ENCODE data around the gene DPCD.
"Not testable (repeated sequence)": the region's sequence is repeated elsewhere in the genome, so short reads cannot be mapped to it uniquely, and the experiment has no call there.

Gene DPCD

GRCh38 chr10:101588879-101589278 is 758 bp downstream of the DPCD start:
- no peak for DNase-seq

GRCh38 chr10:101593331-101593730 is 5.2 kb downstream of the DPCD start:
- not testable (repeated sequence) for DNase-seq

GRCh38 chr10:101595591-101596433 is 7.7 kb downstream of the DPCD start:
- DNase-seq, result no peak

DNA sequence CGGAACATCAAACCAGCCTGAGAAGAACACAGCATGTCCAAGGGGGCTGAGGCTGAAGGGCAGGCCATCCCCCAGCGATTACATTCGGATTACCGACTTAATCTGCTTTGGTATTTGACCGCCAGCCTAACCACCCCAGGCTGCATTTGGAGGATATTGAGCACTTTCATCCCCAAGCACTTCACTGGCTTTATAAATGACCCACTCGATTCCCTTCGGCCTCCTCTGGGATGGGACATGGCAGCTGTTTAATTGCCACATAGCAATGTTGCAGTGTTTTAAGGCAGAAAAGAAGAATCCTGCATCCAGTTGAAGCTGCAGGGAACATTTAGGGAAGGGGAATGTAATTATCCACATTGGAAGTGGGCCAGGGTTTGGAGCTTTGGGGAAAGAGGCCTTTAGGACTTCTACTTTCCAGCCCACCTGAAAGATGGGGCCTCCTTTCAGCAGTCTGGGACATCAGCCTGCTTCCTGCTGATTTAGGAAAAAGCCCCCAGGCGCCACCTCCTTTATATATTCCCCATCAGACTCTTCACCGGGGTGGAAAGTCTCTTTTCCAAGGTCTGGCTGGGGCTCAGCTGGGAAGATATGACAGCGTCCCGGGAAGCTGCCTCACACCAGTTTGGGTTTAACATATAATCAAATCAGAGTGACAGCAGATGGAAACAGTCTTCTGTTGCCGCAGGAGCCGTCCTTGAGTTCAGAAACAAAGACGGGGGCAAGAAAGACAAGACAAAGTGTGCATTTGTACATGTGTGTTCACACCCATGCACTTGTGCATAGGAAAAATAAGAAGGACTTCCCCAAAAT is 9.2 kb downstream of the DPCD start:
- no peak for DNase-seq

GRCh38 chr10:101601541-101601940 is 13.4 kb downstream of the DPCD start:
- DNase-seq, result no peak

DNA sequence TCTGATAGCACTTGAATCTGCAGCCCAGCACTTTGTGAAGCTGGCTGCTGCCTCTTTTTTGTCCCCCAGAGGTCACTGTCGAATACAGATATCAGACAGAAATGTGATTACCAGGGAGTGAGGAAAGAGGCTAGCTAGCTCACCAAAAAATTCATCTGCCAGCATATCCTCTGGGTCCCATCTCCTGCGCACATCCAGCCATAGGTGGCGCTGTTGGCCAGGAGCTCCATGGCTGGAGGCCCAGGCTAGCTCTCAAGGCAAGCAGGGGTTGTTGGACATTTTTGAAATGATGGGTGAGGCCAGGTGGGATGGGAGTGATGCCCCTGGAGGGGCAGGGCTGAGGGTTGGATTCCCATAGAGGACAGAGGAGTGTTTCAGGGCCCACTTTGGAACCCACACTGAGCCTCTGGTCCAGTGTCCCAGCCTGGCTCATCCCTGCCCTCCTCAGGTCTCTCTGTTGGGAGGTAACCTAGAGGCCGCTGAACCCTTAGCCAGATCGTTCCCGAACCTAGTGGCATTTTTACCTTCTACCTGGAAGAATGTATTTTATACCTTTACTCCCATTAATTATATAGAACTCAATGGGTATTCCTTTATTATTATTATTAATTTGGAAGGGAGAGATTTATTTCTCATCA is 14.8 kb downstream of the DPCD start:
- peak; percentile 45 for DNase-seq

DNA sequence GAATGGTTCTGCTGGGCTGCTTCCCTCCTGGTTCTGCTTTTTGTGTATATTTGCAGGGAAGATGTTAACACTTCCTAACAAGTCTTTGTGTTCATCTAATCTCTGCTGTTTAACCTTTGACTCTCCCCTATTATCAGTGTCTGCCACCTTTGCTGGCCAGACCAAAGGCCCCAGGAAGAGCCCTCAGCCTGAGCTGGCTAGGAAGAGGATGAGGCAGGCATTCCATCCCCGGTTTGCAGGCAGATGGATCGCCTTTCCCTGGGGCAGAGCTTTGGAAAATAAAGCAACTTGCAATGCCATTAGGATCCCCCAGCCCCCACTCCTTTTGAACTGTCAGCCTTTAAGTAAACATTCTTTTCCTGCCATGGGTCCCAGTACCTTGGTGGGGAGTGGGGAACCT is 19.0 kb downstream of the DPCD start:
- DNase-seq, result no peak

GRCh38 chr10:101609481-101609880 is 21.4 kb downstream of the DPCD start:
- DNase-seq, result no peak

DNA sequence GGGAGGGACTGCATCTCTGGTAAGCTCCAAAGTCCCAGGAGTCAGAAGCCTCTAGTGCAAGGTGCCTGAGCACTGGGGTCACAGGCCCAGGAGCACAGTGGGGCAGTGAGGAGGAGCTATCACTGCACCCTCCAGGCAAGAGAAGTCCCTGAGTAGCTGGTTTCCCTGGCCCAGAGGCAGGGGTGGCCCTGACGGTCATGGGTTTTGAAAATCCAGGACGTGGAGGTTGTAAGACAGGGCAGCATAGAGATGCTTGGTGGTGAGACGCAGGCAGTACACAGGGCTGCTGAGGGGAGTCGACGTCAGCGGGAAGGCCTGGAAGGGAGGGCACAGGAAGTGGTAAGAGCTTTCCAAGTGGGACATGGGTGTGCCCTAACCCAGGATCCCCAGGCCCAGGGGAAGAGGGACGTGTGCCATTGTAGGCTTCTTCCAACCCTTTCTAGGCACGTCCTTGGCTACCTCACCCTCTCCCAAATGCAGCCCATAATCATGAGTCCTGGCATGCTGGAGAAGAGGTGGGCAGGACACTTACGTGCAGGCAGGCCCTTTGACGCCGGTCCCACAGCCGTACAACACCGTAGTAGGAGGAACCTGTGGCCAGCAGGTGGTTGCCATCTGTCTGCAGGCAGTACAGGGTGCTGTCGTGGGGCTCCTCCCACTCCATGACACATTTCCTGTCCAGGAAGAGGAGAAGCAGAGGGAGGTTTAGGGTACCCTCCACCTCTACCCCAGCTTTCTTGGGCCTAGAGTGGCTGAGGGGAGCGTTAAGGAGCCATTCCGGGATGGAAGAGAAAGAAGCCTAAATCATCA is 23.2 kb downstream of the DPCD start:
- no peak for DNase-seq

- DNase-seq, result no peak
These were observed 24.0 kb downstream of the DPCD start for GRCh38 chr10:101612086-101612485.

- DNase-seq, result no peak
These were observed 24.8 kb downstream of the DPCD start for GRCh38 chr10:101612872-101613271.

DNA sequence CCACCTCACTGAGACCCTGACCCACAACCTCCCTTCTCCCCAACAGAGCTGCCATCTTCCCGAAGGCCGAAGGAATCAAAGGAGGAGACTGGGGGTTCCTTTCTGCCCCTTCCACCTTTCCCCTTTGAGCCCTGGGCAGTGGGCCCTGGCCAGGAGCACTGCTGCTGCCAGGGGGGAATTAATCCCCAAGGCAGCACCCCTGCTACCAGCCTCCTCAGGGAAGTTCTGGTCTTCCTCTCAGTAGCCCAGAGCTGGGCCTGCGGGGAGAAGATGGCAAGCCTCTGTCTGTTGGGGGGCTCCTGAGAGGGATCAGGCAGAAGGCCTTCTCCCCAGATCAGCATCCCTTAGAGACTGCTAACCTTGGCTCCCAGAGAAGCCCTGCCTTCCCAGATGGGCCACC is 25.5 kb downstream of the DPCD start:
- no peak for DNase-seq

DNA sequence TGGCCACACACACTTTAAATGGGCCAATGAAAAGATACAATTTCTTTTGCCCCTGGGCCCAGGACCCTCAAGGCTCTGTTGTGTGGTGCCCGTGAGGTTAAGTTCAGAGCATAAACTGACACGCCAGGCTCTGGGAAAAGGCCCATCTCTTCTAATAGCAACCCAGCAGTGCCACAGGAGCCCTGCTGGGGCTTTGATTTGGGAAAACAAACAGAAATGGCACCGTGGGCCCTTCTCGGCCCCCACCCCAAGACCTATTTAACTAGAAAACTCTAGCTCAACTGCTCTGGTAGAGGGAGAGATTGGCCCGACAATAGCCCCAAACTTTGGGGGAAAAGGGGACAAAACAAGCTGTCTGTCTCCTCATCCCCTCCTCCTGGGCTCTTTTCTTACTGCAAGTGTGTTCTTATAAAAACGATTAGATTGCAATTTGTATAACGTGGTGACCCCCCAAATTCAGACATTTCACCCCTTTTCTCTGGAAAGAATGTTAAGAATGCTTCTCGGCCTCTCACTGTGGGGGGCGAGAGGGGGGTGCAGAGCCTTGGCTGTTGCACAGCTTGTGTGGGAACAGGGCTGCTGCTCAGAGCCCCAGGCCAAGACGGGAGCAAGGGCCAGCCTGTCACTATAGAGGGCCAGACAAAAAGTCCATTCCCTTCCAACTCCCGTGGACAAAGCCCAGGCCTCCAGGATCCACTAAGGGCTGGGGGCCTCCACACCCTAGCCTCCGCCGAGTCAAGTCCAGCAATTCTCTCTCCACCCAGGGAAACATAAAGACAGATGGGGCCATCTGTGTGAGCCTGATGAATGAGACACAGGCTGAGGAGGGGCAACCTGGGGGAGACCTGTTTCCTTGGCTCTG is 26.8 kb downstream of the DPCD start:
- DNase-seq, result no peak

DNA sequence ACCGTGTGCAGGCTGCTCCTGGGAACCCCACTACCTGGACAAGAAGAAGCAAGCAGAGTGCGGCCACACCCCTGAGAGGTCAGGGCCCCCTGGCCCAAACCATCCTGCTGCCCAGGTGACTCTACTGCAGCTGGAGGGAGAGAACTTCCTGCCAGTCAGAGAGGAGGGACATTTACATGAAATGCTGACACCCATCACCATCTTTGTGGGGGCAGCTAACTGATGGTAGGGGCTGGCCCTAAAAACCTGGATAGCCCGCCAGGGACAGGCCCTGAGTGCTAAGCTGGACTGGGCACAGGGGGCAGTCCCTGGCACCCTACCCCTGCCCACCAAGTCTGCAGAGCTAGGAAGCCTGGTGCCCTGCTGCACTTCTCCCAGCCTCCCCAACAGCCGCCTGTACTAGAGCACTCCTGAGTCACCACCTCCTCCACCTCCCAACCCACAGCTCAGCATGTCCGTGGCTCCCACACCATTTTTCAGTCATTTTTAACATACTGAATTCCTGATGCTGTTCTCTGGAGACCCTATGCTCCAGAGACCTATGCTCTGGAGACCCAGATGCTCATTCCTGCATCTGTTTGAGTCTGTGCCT is 27.5 kb downstream of the DPCD start:
- no peak for DNase-seq

DNA sequence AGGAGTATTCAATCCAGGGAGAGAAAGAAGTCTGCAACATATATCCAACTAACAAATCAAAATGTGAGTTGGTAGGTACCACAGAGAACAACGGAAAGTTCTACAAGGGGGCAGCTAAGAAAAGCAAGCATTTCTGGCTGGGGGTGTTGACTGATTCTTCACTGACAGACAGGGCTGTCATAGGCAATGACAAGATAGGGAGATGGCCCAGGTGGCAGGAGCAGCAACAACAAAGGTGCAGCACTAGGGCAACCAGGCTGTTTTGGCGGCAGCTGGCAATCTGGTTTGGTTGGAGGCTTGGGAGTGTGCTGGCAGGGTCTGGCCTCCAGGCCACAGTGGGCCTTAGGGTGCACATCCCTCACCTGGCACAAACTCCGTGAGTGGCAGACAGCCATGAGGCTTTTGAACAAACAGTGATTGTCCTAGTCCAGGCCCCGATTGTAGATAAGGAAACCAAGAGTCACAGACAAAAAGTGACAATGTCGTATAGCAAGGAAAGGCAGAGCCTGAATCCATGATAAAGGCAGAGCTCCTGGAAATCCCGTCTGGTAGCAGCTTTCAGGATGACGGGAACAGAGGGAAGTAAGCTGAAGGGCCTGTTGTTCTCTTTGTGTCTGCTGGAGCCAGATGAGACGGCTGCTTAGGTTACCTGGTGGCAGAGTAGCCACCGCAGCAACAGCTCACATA is 28.4 kb downstream of the DPCD start:
- no peak for DNase-seq

DNA sequence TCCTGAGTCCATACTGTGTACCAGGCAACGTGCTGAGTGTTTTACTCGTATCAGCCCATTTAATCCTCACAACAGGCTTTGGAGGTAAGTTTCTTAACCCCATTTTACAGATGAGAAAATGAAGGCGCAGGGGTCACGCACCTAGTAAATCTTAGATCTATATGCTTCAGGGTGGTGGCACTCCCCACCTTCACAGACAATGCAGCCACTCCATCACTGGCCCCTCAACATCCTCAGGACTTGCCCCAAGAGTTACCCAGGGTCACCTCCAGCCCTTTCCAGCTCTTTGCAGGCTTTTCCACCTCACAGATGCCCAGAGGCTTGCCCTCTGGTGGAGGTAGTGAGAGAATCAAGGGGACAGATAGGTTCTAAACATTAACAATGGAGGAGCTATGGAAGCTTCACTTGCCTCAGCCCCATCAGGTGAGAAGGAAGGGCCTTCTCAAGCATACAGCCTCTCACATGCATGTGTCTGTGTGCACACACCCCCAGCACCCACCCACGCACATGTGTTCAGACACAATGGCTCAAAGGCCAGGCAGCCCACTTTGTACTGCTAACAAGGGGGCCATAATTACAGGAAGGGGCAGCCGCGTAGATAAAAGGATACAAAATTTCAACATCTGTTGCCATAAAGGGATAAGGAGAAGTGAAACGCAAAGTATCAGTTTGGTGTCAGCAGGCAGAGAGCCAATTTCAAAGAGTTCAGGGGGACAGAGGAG is 29.1 kb downstream of the DPCD start:
- no peak for DNase-seq

DNA sequence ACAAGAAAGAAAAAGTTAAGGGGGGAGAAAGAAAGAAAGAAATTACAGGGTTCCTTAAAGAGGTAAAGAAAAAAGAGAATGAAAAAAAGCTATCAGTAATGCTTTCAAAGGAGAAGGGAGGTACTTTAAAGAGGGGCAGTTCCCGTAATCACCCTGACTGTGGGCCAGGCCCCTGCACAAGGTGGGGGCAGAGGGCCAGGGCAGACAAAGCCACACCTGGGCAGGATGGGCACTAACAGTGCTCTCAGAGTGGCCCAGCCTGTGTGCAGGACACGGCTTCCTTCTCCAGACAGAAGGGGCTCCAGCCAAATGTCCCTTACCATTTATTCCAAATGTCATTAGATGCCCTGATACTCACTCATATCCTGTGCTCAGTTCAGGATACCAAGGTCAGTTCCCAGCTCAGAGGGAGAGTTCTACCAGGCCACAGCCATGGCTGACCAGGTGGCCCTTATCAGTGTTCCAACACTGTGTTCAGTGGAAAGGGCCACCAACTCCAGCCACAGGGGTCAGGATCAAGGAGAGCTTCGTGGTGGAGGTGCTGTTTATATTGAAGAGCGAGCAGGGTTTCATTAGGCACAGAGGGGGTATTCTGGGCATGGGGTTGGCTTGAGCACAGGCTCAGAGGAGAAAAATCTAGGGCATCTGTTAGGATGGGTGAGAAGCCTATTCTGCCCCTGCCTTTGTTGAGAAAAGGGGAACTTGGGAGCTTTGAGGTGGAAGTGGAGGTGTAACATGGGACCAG is 29.9 kb downstream of the DPCD start:
- DNase-seq, result no peak

DNA sequence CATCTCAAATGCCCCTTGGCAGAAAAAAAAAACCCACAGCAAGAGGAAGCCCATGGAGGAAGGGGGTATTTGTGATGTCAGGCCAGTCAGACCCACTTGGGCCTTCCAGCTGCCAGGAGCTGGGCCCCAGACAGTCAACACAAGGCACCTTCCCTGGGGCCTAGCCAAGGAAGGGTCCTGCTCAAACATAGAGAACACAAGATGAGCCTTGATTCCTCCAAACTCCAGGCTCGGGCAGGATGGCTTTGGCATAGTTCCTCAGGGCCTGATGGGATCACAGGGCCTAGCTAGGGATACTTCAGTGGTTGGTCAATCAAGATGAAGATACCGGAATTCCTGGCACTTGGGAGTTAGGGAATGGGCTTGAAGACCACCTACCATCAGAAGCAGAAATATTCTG is 30.8 kb downstream of the DPCD start:
- DNase-seq, result no peak

- no peak for DNase-seq
These were observed 31.9 kb downstream of the DPCD start for GRCh38 chr10:101619983-101620382.

Measured in effector CD4-positive, alpha-beta T cell (primary cell).